Fibroblast of gingiva (primary cell): ENCODE results near the gene PRSS53.

Source experiments
- DNase-seq: peaks from one replicate; pipeline ENCODE4 v3.0.0-alpha.2; 2011; ENCODE audit warnings: low read depth

PRSS53 gene

DNA sequence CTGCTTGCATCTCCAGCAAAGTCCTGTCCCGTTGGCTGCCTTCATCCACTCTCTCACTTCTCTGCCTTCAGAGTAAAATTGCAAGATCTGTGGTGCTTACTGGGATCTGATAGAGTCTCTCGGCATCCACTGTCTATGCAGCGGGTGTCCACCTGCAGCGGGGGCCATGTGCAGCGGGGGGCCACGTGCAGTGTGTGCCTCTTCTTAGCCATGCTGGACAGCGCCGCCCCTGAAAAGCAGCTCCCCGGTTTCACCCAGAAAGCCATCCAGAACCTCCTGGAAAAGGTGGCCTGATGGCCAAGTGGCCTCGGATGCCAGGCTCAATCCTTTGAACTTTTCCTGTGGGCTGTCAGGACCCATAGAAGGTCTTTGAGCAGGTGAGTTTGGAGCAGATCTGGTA lies 45.9 kb downstream of the PRSS53 start:
- DNase-seq, result no peak

DNA sequence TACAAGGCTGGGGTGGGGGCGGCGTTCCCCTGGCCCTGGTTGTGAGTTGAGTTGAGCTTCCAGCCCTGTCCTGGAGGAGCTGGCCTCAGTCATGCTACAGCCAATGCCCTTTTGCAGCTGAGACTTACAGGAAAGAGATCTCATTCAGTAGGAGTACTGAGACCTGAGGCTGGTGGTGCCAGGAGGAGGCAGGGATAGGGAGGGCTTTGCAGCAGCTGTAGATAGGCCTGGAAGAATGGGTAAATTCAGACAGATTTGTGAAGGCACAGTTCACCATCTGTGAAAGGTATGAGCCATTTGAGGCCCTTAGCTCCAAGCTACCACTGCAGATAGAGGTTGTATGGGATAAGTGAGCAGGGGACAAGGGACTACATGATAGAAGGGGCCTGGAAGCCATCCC lies 49.8 kb downstream of the PRSS53 start:
- DNase-seq, result no peak

DNA sequence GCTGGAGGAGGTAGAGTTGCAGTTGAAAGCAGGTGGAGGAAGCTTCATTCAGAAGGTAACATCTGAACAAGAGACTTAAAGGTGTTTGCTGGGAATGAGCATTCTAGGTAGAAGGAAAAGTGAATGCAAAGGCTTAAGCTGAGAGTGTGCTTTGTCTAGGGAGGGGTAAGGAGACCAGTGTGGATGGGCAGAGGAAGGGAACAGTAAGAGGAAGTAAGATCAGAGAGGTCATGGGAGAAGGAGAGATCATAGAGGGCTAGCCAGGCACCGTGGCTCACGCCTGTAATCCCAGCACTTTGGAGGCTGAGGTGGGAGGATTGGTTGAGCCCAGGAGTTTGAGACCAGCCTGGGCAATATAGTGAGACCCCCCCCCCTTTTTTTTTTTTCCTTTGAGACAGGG lies 52.1 kb downstream of the PRSS53 start:
- no peak for DNase-seq

DNA sequence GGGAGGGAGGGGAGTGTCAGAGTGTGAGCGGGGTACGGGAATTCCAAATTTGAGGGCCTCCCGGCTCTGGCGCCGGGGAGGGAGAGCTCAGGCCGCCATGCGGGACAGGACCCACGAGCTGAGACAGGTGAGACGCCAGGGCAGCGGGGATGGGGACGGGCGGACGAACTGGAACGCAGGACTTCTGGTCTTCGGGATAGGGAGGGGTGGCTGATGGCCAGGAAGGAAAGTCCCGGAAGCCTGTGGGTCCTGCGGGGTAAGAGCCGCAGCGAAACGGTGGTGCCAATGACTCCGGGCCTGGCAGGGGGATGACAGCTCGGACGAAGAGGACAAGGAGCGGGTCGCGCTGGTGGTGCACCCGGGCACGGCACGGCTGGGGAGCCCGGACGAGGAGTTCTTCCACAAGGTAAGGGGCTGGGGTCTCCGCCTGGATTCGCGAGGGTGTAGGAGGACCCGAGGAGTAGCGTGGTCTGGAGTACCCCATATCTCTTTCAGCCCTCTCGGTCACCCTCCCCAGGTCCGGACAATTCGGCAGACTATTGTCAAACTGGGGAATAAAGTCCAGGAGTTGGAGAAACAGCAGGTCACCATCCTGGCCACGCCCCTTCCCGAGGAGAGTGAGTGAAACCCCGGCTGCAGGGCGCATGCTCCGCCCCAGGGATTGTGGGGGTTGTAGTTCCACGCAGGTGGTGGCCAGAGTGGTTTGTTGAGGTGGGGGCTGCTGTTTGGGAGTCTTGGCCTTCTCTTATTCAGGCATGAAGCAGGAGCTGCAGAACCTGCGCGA lies 54.8 kb downstream of the PRSS53 start:
- DNase-seq, result peak; percentile 66
